SK-N-SH treated with all-trans-retinoic acid at 6 μM for 48 hours (cell line): ENCODE measurements around the gene FBLIM1.

Experiments used
- ATAC-seq: fragments of 200-7000 bp; cut with Tn5 transposase; 3 replicates; pipeline ENCODE4 v1.9.1; 2020; ENCODE audit warnings: mild to moderate bottlenecking, moderate library complexity
- BACH2 ChIP-seq: fragments of 250-450 bp; sonication (Bioruptor Pico); IDR thresholded peaks from 2 replicates; pipeline ENCODE4 v1.9.0; 2021; ENCODE audit warnings: mild to moderate bottlenecking, borderline replicate concordance
- CREB5 ChIP-seq: fragments of 250-450 bp; sonication (Bioruptor Pico); IDR thresholded peaks from 2 replicates; pipeline ENCODE4 v1.5.1; 2020; ENCODE audit warnings: low read depth, mild to moderate bottlenecking, moderate library complexity
- CSDC2 ChIP-seq: fragments of 250-450 bp; sonication (Bioruptor Pico); IDR thresholded peaks from 2 replicates; pipeline ENCODE4 v1.5.0; 2020; ENCODE audit warnings: mild to moderate bottlenecking, moderate library complexity
- CSRNP3 ChIP-seq: fragments of 250-450 bp; sonication (Bioruptor Pico); IDR thresholded peaks from 2 replicates; pipeline ENCODE4 v1.5.1; 2021; ENCODE audit warnings: mild to moderate bottlenecking, moderate library complexity
- ESRRG ChIP-seq: fragments of 250-450 bp; sonication (Bioruptor Pico); IDR thresholded peaks from 2 replicates; pipeline ENCODE4 v1.6.1; 2021; ENCODE audit warnings: mild to moderate bottlenecking
- GLIS3 ChIP-seq: fragments of 250-450 bp; sonication (Bioruptor Pico); IDR thresholded peaks from 2 replicates; pipeline ENCODE4 v1.5.0; 2020; ENCODE audit warnings: mild to moderate bottlenecking, moderate library complexity
- ISL1 ChIP-seq: fragments of 250-450 bp; sonication (Bioruptor Pico); IDR thresholded peaks from 2 replicates; pipeline ENCODE4 v2.1.2; 2022; ENCODE audit warnings: mild to moderate bottlenecking, moderate library complexity
- OSR1 ChIP-seq: fragments of 250-450 bp; sonication (Bioruptor Pico); IDR thresholded peaks from 2 replicates; pipeline ENCODE4 v1.8.0; 2022; ENCODE audit warnings: moderate library complexity, mild to moderate bottlenecking, inconsistent platforms
- PATZ1 ChIP-seq: fragments of 250-450 bp; sonication (Bioruptor Pico); IDR thresholded peaks from 2 replicates; pipeline ENCODE4 v1.8.0; 2020; ENCODE audit warnings: mild to moderate bottlenecking, moderate library complexity, borderline replicate concordance
- POU6F1 ChIP-seq: fragments of 250-450 bp; sonication (Bioruptor Pico); IDR thresholded peaks from 2 replicates; pipeline ENCODE4 v1.8.0; 2021; ENCODE audit warnings: low read depth, mild to moderate bottlenecking, moderate library complexity, borderline replicate concordance
- PPARA ChIP-seq: fragments of 250-450 bp; sonication (Bioruptor Pico); IDR thresholded peaks from 2 replicates; pipeline ENCODE4 v1.5.0; 2020; ENCODE audit warnings: mild to moderate bottlenecking, borderline replicate concordance
- RARB ChIP-seq: fragments of 250-450 bp; sonication (Bioruptor Pico); IDR thresholded peaks from 2 replicates; pipeline ENCODE4 v1.8.0; 2021; ENCODE audit warnings: mild to moderate bottlenecking, moderate library complexity
- SNAI2 ChIP-seq: fragments of 250-450 bp; sonication (Bioruptor Pico); IDR thresholded peaks from 2 replicates; pipeline ENCODE4 v1.5.0; 2020; ENCODE audit warnings: mild to moderate bottlenecking, moderate library complexity
- TOX ChIP-seq: fragments of 250-450 bp; sonication (Bioruptor Pico); IDR thresholded peaks from 2 replicates; pipeline ENCODE4 v1.8.0; 2021; ENCODE audit warnings: mild to moderate bottlenecking, moderate library complexity, borderline replicate concordance
- TSHZ2 ChIP-seq: fragments of 250-450 bp; sonication (Bioruptor Pico); IDR thresholded peaks from 2 replicates; pipeline ENCODE4 v1.5.0; 2020; ENCODE audit warnings: mild to moderate bottlenecking, moderate library complexity
- ZC3H10 ChIP-seq: fragments of 250-450 bp; sonication (Bioruptor Pico); IDR thresholded peaks from 2 replicates; pipeline ENCODE4 v1.5.1; 2021; ENCODE audit warnings: mild to moderate bottlenecking, moderate library complexity
- ZFP3 ChIP-seq: fragments of 250-450 bp; sonication (Bioruptor Pico); IDR thresholded peaks from 2 replicates; pipeline ENCODE4 v1.5.0; 2020; ENCODE audit warnings: mild to moderate bottlenecking, moderate library complexity
- ZFP30 ChIP-seq: fragments of 450-650 bp; formaldehyde crosslinking; IDR thresholded peaks from 2 replicates; pipeline ENCODE4 v1.5.0; 2022; ENCODE audit warnings: mild to moderate bottlenecking, moderate library complexity
- ZNF565 ChIP-seq: fragments of 450-650 bp; formaldehyde crosslinking; conservative IDR thresholded peaks from 2 replicates; pipeline ENCODE4 v1.5.0; 2020; ENCODE audit warnings: low read depth, mild to moderate bottlenecking, moderate library complexity
- ZNF70 ChIP-seq: fragments of 450-650 bp; formaldehyde crosslinking; IDR thresholded peaks from 2 replicates; pipeline ENCODE4 v1.5.0; 2020; ENCODE audit warnings: mild to moderate bottlenecking, moderate library complexity
- ZNF8 ChIP-seq: fragments of 450-650 bp; formaldehyde crosslinking; IDR thresholded peaks from 2 replicates; pipeline ENCODE4 v1.5.0; 2020; ENCODE audit warnings: mild to moderate bottlenecking, moderate library complexity

FBLIM1 gene

GRCh38 chr1:15733218-15733725 is 25.3 kb upstream of the FBLIM1 start:
- ATAC-seq, result no peak
- TF ChIP-seq ZFP30 (CRISPR knock-in tag) (no peak), CSDC2 (CRISPR knock-in tag) (no peak), ZFP3 (CRISPR knock-in tag) (no peak), ZNF70 (CRISPR knock-in tag) (no peak), ZNF565 (CRISPR knock-in tag) (no peak), OSR1 (CRISPR knock-in tag) (no peak), ESRRG (CRISPR knock-in tag) (no peak), POU6F1 (CRISPR knock-in tag) (no peak), CREB5 (no peak), PPARA (CRISPR knock-in tag) (no peak), GLIS3 (CRISPR knock-in tag) (no peak), ISL1 (CRISPR knock-in tag) (no peak), PATZ1 (CRISPR knock-in tag) (no peak), ZNF8 (CRISPR knock-in tag) (no peak), SNAI2 (CRISPR knock-in tag) (no peak), ZC3H10 (CRISPR knock-in tag) (no peak)

GRCh38 chr1:15733726-15734226 is 24.8 kb upstream of the FBLIM1 start:
- ATAC-seq, result no peak
- no peak for TF ChIP-seq GLIS3 (CRISPR knock-in tag)
- no peak for TF ChIP-seq RARB (CRISPR knock-in tag)

- TF ChIP-seq BACH2 (CRISPR knock-in tag), result no peak
- no peak for TF ChIP-seq OSR1 (CRISPR knock-in tag)
- TF ChIP-seq TSHZ2 (CRISPR knock-in tag), result no peak
- TF ChIP-seq ZNF70 (CRISPR knock-in tag), result no peak
- no peak for TF ChIP-seq CREB5
- TF ChIP-seq ZNF565 (CRISPR knock-in tag), result no peak
- TF ChIP-seq SNAI2 (CRISPR knock-in tag), result no peak
- TF ChIP-seq TOX, result no peak
- TF ChIP-seq ZC3H10 (CRISPR knock-in tag), result no peak
- no peak for TF ChIP-seq ZFP30 (CRISPR knock-in tag)
- no peak for TF ChIP-seq ZNF8 (CRISPR knock-in tag)
- no peak for TF ChIP-seq ZFP3 (CRISPR knock-in tag)
- no peak for ATAC-seq
Measured at GRCh38 chr1:15734296-15734695, 24.3 kb upstream of the FBLIM1 start.

- TF ChIP-seq RARB (CRISPR knock-in tag), result no peak
- TF ChIP-seq ESRRG (CRISPR knock-in tag), result no peak
- no peak for TF ChIP-seq ISL1 (CRISPR knock-in tag)
- TF ChIP-seq CSRNP3 (CRISPR knock-in tag), result no peak
- no peak for TF ChIP-seq ZFP3 (CRISPR knock-in tag)
- TF ChIP-seq ZNF565 (CRISPR knock-in tag), result no peak
- TF ChIP-seq TOX, result no peak
- TF ChIP-seq ZC3H10 (CRISPR knock-in tag), result no peak
- no peak for TF ChIP-seq CREB5
- no peak for TF ChIP-seq GLIS3 (CRISPR knock-in tag)
- TF ChIP-seq BACH2 (CRISPR knock-in tag), result no peak
- no peak for TF ChIP-seq POU6F1 (CRISPR knock-in tag)
- ATAC-seq, result no peak
Measured at GRCh38 chr1:15734901-15735300, 23.7 kb upstream of the FBLIM1 start.
